GM12872 (cell line): ENCODE measurements around the gene TTC7B.

ENCODE experiments used
- TF ChIP-seq, protein P1 (sequence below): IDR thresholded peaks from 3 replicates; pipeline ENCODE4 v1.5.1; 2011; ENCODE audit warnings: low read depth, mild to moderate bottlenecking, low read length, moderate library complexity; ENCODE audit not compliant: insufficient read depth

The TTC7B gene

DNA sequence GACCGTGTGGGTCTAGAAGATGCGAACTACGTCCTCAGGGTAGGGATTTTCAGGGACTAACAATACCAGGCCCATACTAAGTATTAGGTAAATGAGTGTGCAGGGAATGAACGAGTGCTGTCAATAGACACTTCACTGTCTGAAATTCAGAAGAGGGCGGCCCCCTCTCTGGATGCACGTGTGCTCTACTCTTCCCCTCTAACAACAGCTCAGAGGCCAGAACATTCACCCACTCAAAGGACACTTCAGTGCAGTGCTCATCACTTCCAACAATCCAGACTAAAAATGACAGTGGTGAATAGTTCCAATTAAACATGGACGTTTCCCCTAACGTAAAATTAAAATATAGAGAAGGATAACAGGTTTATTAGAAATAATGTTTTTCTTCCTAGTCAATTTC is 219.5 kb downstream of the TTC7B start:
- TF ChIP-seq, protein P1, sequence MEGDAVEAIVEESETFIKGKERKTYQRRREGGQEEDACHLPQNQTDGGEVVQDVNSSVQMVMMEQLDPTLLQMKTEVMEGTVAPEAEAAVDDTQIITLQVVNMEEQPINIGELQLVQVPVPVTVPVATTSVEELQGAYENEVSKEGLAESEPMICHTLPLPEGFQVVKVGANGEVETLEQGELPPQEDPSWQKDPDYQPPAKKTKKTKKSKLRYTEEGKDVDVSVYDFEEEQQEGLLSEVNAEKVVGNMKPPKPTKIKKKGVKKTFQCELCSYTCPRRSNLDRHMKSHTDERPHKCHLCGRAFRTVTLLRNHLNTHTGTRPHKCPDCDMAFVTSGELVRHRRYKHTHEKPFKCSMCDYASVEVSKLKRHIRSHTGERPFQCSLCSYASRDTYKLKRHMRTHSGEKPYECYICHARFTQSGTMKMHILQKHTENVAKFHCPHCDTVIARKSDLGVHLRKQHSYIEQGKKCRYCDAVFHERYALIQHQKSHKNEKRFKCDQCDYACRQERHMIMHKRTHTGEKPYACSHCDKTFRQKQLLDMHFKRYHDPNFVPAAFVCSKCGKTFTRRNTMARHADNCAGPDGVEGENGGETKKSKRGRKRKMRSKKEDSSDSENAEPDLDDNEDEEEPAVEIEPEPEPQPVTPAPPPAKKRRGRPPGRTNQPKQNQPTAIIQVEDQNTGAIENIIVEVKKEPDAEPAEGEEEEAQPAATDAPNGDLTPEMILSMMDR, result no peak

- TF ChIP-seq, protein P1, result no peak
These were observed 222.8 kb downstream of the TTC7B start for GRCh38 chr14:90593254-90594040.

- TF ChIP-seq, protein P1, result no peak
These were observed 223.6 kb downstream of the TTC7B start for GRCh38 chr14:90592655-90593054.

DNA sequence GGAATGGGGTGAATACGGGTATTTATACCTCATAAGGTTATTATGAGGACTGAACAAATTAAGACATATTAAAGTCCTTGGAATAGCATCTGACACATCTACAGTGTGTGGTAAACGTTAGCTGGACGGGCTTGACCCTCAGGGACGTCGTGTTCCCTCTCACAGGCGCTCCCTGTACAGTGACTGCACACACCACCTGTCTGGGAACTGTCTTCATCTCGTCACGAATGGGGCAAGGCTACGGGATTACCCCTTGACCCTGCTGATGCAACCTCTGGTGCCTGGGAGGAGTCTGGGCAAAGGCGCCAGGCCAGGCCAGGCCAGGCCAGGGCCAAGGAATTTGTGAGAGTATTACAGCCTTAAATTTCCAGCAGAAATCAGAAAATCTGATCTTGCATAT is 228.3 kb downstream of the TTC7B start:
- TF ChIP-seq, protein P1, result no peak

GRCh38 chr14:90587252-90587910 is 228.8 kb downstream of the TTC7B start:
- TF ChIP-seq, protein P1, result no peak

- TF ChIP-seq, protein P1, result no peak
These were observed 231.1 kb downstream of the TTC7B start for GRCh38 chr14:90585106-90585505.

DNA sequence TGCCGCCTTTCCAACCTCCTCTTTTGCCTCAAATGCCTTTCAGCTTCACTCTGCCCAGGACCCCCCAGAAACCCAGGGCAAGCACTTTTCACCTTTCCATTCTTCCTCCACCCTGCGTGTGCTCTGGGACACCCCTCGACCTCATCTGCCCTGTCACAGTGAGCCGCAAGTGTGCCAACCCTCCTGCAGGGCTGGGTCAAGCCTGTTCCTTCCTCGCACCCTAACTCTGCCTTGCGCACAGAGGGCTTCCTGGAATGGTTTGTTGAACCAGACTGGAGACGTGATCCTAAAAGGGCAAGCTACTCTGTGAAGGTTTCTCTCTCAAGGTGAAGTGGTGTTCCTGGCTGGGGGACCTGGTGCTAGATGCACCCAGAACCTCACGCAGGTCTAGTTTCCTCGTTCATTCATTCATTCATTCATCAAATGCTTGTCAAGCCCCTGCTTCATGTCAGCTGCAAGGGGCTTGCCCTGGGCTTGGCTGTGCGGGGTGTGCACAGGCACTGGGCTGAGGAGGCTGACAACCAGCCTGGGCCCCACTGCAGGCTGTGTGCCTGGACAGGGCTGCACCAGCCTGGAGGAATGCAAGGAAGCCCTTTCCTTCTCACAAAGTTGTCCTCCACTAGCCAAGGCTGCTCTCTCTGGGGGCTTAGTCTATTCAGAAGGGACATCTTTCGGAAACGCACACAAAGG is 232.2 kb downstream of the TTC7B start:
- TF ChIP-seq, protein P1, result no peak
